ENCODE data around the gene TSPEAR. TPM values are rescaled to one million over a fixed set of nuclear protein-coding genes. Genes with fewer than 3 reads are reported as not detected.

The TSPEAR gene
- polyA plus RNA-seq, 2 donors, result 0.01 to 0.04 TPM

DNA sequence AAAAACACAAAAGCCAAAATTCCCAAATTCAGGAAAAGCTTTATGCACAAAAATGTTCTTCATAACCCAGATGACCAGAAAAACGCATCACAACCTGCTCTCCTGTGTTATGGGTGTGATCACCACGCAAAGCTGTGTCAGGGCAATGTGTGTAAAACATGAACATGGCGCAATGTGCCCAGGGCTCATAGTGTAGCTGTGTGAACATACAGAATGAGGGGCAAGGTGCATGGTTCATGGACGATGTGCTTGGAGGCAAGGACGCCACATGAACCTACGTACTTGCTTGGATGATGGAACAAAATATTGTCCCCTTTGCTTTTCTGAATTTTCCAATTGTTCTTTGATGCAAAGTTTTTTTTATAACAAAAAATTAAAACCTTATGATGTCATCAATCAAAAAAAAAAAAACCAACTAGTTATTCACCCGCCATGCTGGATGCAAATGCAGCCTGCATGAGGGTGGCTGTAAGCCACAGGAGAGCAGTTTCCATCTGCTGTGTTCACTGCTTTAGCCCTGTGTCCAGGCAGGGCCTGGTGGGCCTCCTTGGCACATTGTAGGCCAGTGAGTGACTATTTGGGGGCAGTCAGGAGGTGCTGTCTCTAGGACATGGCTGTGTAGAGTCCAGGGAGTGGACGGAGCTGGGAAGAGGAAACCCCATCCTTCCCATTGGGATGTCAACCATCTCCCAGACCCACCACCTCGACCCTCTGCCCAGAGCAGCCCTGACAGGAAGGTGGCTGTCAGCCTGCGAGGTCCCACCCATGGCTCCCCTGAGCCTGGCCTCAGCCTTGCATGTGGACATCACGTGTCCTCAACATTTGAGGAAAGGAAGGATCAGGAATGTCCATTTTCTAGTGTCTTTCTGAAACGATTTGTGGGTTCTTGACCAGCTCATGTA is 185.0 kb downstream of the TSPEAR start:
- Histone ChIP-seq H3K4me3 (ENCODE audit: low read depth in 1 of 2, low read length in 2 of 2) (no peak overlapping the region), H3K4me1 (ENCODE audit: control insufficient read depth in 2 of 2, insufficient read depth in 2 of 2, low read length in 1 of 2) (no peaks in the 10 kb centered on the region), H3K27me3 (ENCODE audit: control insufficient read depth in 1 of 2, insufficient read depth in 2 of 2, low read length in 2 of 2) (no peaks in the 10 kb centered on the region), H3K9me3 (ENCODE audit: control insufficient read depth in 2 of 2, insufficient read depth in 1 of 2, low read depth in 1 of 2, low read length in 1 of 2) (peaks cover 0 to 3% of the 10 kb centered on the region in 2 donors), H3K27ac (ENCODE audit: low read depth in 2 of 2, low read length in 1 of 2) (no peak overlapping the region), H3K36me3 (ENCODE audit: control insufficient read depth in 2 of 2, insufficient read depth in 2 of 2, low read length in 1 of 2) (no peaks in the 10 kb centered on the region)
- WGBS, 2 donors, result 82 to 91% methylated on average over 12 of the region's 12 CpGs

GRCh38 chr21:44525391-44526095 is 185.8 kb downstream of the TSPEAR start:
- no peak overlapping the region for H3K27ac ChIP-seq (ENCODE audit: low read depth in 2 of 2, low read length in 1 of 2)
- no peaks in the 10 kb centered on the region for H3K4me1 ChIP-seq (ENCODE audit: control insufficient read depth in 2 of 2, insufficient read depth in 2 of 2, low read length in 1 of 2)
- H3K36me3 ChIP-seq (ENCODE audit: control insufficient read depth in 2 of 2, insufficient read depth in 2 of 2, low read length in 1 of 2), result no peaks in the 10 kb centered on the region
- no peak overlapping the region for H3K4me3 ChIP-seq (ENCODE audit: low read depth in 1 of 2, low read length in 2 of 2)
- H3K27me3 ChIP-seq (ENCODE audit: control insufficient read depth in 1 of 2, insufficient read depth in 2 of 2, low read length in 2 of 2), result no peaks in the 10 kb centered on the region
- 86% methylated on average over 20 of the region's 20 CpGs for WGBS, 2 donors
- H3K9me3 ChIP-seq (ENCODE audit: control insufficient read depth in 2 of 2, insufficient read depth in 1 of 2, low read depth in 1 of 2, low read length in 1 of 2), result peaks cover 0 to 3% of the 10 kb centered on the region in 2 donors

- no peaks in the 10 kb centered on the region for H3K36me3 ChIP-seq (ENCODE audit: control insufficient read depth in 2 of 2, insufficient read depth in 2 of 2, low read length in 1 of 2)
- H3K4me3 ChIP-seq (ENCODE audit: low read depth in 1 of 2, low read length in 2 of 2), result no peak overlapping the region
- H3K27ac ChIP-seq (ENCODE audit: low read depth in 2 of 2, low read length in 1 of 2), result no peak overlapping the region
- no peaks in the 10 kb centered on the region for H3K27me3 ChIP-seq (ENCODE audit: control insufficient read depth in 1 of 2, insufficient read depth in 2 of 2, low read length in 2 of 2)
- 69 to 84% methylated on average over 2 of the region's 2 CpGs for WGBS, 2 donors
- H3K4me1 ChIP-seq (ENCODE audit: control insufficient read depth in 2 of 2, insufficient read depth in 2 of 2, low read length in 1 of 2), result no peaks in the 10 kb centered on the region
- peaks cover 0 to 3% of the 10 kb centered on the region in 2 donors for H3K9me3 ChIP-seq (ENCODE audit: control insufficient read depth in 2 of 2, insufficient read depth in 1 of 2, low read depth in 1 of 2, low read length in 1 of 2)
These were observed 186.7 kb downstream of the TSPEAR start for GRCh38 chr21:44524414-44525371.

- Histone ChIP-seq H3K27me3 (ENCODE audit: control insufficient read depth in 1 of 2, insufficient read depth in 2 of 2, low read length in 2 of 2) (no peaks in the 10 kb centered on the region), H3K36me3 (ENCODE audit: control insufficient read depth in 2 of 2, insufficient read depth in 2 of 2, low read length in 1 of 2) (no peaks in the 10 kb centered on the region)
- WGBS, 2 donors, result 71 to 74% methylated on average over 1 of the region's 1 CpG
These were observed 187.6 kb downstream of the TSPEAR start for GRCh38 chr21:44523567-44524413.

DNA sequence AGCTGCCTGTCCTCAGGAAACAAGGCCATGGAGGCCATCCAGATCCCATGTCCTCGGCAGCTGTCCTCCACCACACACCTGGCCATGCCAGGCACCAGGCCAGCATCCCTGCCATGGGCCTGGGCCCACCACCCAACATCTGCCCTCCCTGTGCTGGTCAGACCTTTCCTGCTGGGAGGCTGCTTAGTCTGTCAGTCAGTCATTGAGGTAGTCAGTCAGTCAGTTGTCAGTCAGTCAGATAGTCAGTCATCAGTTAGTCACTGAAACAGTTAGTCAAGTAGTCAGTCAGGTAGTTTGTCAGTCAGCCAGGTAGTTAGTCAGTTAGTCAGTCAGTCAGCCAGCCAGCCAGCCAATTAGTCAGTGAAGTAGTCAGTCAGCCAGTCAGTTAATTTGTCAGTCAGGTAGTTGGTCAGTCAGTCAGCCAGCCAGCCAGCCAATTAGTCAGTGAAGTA is 188.6 kb downstream of the TSPEAR start:
- H3K27ac ChIP-seq (ENCODE audit: low read depth in 2 of 2, low read length in 1 of 2), result no peak overlapping the region
- H3K9me3 ChIP-seq (ENCODE audit: control insufficient read depth in 2 of 2, insufficient read depth in 1 of 2, low read depth in 1 of 2, low read length in 1 of 2), result peaks cover 0 to 3% of the 10 kb centered on the region in 2 donors
- no peaks in the 10 kb centered on the region for H3K36me3 ChIP-seq (ENCODE audit: control insufficient read depth in 2 of 2, insufficient read depth in 2 of 2, low read length in 1 of 2)
- no peak overlapping the region for H3K4me3 ChIP-seq (ENCODE audit: low read depth in 1 of 2, low read length in 2 of 2)
- H3K4me1 ChIP-seq (ENCODE audit: control insufficient read depth in 2 of 2, insufficient read depth in 2 of 2, low read length in 1 of 2), result no peaks in the 10 kb centered on the region
- WGBS, 2 donors, result 61 to 80% methylated on average over 1 of the region's 1 CpG
- H3K27me3 ChIP-seq (ENCODE audit: control insufficient read depth in 1 of 2, insufficient read depth in 2 of 2, low read length in 2 of 2), result no peaks in the 10 kb centered on the region

More at GRCh38 chr21:44523567-44524413, 187.6 kb downstream of the TSPEAR start:
- H3K27ac ChIP-seq (ENCODE audit: low read depth in 2 of 2, low read length in 1 of 2), result no peak overlapping the region
- no peaks in the 10 kb centered on the region for H3K4me1 ChIP-seq (ENCODE audit: control insufficient read depth in 2 of 2, insufficient read depth in 2 of 2, low read length in 1 of 2)
- H3K4me3 ChIP-seq (ENCODE audit: low read depth in 1 of 2, low read length in 2 of 2), result no peak overlapping the region
- H3K9me3 ChIP-seq (ENCODE audit: control insufficient read depth in 2 of 2, insufficient read depth in 1 of 2, low read depth in 1 of 2, low read length in 1 of 2), result peaks cover 0 to 3% of the 10 kb centered on the region in 2 donors

DNA sequence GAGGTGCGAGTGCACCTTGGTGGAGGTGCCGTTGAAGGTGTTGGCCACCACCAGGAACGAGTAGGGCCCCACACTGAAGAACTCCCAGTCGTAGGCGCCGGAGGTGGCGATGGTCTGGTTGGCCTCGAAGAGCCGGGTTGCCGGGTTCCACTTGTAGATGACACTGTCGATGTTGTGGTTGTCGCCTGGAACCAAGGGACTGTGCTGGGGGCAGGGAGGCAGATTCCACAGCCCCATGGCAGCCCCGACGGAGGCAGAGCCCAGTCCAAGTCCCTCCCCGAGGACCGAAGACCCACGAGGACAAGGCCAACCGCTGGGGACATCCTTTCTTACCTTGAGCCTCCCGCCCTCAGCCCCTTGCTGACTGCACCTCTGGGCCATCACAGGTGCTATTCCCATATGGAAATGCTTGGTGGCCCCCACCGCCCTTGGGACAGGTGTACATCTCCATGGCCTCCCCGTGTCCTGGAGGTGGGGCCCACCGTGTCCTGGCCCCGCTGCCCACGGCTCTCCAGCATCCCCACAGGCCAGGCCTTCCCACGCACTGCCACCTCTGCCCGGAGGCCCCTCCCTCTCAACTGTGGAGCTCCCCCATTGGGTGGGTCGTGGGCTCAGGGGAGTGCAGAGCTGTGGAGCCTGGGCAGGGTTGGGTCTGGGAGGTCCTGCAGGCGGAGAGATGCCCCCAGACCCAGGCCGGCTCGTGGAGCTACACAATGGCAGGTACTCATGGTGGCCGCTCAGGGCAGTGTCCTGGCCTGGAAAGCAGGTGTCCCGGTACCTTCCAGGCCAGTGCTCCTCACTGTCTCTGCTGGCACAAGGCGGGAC is 189.2 kb downstream of the TSPEAR start:
- WGBS, 2 donors, result 89 to 90% methylated on average over 32 to 33 of the region's 33 CpGs

GRCh38 chr21:44521301-44521927 is 190.0 kb downstream of the TSPEAR start:
- H3K4me3 ChIP-seq (ENCODE audit: low read depth in 1 of 2, low read length in 2 of 2), result no peak overlapping the region
- no peaks in the 10 kb centered on the region for H3K4me1 ChIP-seq (ENCODE audit: control insufficient read depth in 2 of 2, insufficient read depth in 2 of 2, low read length in 1 of 2)
- H3K9me3 ChIP-seq (ENCODE audit: control insufficient read depth in 2 of 2, insufficient read depth in 1 of 2, low read depth in 1 of 2, low read length in 1 of 2), result peaks cover 0 to 7% of the 10 kb centered on the region in 2 donors
- no peak overlapping the region for H3K27ac ChIP-seq (ENCODE audit: low read depth in 2 of 2, low read length in 1 of 2)
- H3K36me3 ChIP-seq (ENCODE audit: control insufficient read depth in 2 of 2, insufficient read depth in 2 of 2, low read length in 1 of 2), result no peaks in the 10 kb centered on the region
- WGBS, 2 donors, result 77 to 86% methylated on average over 22 of the region's 22 CpGs
- H3K27me3 ChIP-seq (ENCODE audit: control insufficient read depth in 1 of 2, insufficient read depth in 2 of 2, low read length in 2 of 2), result no peaks in the 10 kb centered on the region

More for the DNA sequence above, 189.2 kb downstream of the TSPEAR start:
- no peaks in the 10 kb centered on the region for H3K36me3 ChIP-seq (ENCODE audit: control insufficient read depth in 2 of 2, insufficient read depth in 2 of 2, low read length in 1 of 2)
- peaks cover 0 to 6% of the 10 kb centered on the region in 2 donors for H3K9me3 ChIP-seq (ENCODE audit: control insufficient read depth in 2 of 2, insufficient read depth in 1 of 2, low read depth in 1 of 2, low read length in 1 of 2)
- H3K27ac ChIP-seq (ENCODE audit: low read depth in 2 of 2, low read length in 1 of 2), result no peak overlapping the region
- no peak overlapping the region for H3K4me3 ChIP-seq (ENCODE audit: low read depth in 1 of 2, low read length in 2 of 2)
- no peaks in the 10 kb centered on the region for H3K27me3 ChIP-seq (ENCODE audit: control insufficient read depth in 1 of 2, insufficient read depth in 2 of 2, low read length in 2 of 2)
- H3K4me1 ChIP-seq (ENCODE audit: control insufficient read depth in 2 of 2, insufficient read depth in 2 of 2, low read length in 1 of 2), result no peaks in the 10 kb centered on the region
